GM10248 (cell line): ENCODE results near the gene MT1B.

ENCODE experiments used
- CTCF ChIA-PET: fragments of 300-600 bp; sonication (Branson Sonifier 250); formaldehyde crosslinking; extraction: SDS; loops from one replicate; lab custom pipeline; 2021; ENCODE audit warnings: antibody characterized with exemption; lab: Yijun Ruan, JAX
- POLR2A ChIA-PET: fragments of 350-650 bp; sonication (Branson Sonifier 250); formaldehyde crosslinking; extraction: SDS; loops from one replicate; lab custom pipeline; 2020; ENCODE audit warnings: antibody characterized with exemption; lab: Yijun Ruan, JAX
- DNase-seq: peaks from one replicate; pipeline ENCODE4 v3.0.0; 2012; ENCODE audit errors: extremely low spot score
- TF ChIP-seq, protein P1 (sequence below): IDR thresholded peaks from 2 replicates; pipeline ENCODE4 v1.5.1; 2012; ENCODE audit warnings: mild to moderate bottlenecking, low read depth; ENCODE audit errors: extremely low read depth, missing control alignments, control extremely low read depth

MT1B gene

DNA sequence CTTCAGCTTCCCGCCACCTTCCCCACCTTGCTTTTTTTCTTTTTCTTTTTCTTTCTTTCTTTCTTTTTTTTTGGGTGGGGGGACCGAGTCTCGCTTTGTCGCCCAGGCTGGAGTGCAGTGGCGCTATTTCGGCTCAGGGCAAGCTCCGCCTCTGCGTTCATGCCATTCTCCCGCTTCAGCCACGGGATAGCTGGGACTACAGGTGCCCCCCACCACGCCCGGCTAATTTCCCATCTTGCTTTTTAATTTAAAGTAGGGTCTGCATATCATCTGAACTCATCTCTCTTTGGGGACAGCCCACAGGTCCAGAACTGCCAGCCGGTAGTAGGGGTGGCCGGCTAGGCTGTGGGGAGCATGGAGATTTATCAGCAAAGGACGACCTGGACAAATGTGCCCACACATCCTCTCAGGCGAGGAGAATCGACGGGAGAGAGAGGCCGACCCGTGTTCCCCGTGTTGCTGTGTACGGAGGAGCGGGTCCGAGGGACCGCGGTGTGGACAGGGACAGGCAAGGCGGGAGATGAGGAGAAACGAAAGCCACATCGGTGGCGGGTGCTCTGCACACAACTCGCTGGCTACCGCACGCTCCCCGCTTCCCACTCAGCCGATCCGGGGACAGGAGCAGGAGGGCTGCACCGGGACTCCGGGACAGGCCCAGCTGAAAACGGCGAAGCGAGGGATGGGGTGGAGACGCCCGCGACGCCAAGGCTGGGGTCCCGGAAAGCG, 16.8 kb upstream of the MT1B start:
- ChIA-PET CTCF (no interaction called here), POLR2A (no interaction called here)
- TF ChIP-seq, protein P1, sequence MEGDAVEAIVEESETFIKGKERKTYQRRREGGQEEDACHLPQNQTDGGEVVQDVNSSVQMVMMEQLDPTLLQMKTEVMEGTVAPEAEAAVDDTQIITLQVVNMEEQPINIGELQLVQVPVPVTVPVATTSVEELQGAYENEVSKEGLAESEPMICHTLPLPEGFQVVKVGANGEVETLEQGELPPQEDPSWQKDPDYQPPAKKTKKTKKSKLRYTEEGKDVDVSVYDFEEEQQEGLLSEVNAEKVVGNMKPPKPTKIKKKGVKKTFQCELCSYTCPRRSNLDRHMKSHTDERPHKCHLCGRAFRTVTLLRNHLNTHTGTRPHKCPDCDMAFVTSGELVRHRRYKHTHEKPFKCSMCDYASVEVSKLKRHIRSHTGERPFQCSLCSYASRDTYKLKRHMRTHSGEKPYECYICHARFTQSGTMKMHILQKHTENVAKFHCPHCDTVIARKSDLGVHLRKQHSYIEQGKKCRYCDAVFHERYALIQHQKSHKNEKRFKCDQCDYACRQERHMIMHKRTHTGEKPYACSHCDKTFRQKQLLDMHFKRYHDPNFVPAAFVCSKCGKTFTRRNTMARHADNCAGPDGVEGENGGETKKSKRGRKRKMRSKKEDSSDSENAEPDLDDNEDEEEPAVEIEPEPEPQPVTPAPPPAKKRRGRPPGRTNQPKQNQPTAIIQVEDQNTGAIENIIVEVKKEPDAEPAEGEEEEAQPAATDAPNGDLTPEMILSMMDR: no peak
- DNase-seq: no peak

DNA sequence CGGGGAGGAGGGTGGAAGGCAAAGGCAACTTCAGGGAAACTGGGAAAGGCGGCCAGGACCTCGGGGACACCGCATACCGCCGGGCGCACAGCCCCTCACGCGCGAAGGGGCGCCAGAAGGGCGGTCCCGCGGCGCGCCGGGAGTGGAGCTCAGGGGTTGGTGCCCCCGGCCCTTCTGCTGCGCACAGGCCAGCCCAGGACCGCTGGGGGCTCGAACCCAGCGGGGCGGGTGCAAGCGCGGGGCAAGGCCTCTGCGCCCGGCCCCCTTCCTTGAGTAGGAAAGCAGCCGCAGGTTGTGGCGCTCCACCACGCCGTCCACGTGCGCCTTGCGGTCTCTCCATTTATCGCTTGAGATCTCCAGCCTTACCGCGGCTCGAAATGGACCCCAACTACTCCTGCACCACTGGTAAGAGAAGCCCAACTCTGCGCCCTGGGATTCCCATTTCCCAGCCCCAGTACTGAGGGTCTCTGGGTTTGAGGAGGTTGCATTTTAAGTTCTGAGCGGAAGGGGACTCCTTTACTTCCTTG, 16.2 kb upstream of the MT1B start:
- ChIA-PET CTCF (no interaction called here), POLR2A (no interaction called here)
- no peak for DNase-seq
- TF ChIP-seq, protein P1: no peak

DNA sequence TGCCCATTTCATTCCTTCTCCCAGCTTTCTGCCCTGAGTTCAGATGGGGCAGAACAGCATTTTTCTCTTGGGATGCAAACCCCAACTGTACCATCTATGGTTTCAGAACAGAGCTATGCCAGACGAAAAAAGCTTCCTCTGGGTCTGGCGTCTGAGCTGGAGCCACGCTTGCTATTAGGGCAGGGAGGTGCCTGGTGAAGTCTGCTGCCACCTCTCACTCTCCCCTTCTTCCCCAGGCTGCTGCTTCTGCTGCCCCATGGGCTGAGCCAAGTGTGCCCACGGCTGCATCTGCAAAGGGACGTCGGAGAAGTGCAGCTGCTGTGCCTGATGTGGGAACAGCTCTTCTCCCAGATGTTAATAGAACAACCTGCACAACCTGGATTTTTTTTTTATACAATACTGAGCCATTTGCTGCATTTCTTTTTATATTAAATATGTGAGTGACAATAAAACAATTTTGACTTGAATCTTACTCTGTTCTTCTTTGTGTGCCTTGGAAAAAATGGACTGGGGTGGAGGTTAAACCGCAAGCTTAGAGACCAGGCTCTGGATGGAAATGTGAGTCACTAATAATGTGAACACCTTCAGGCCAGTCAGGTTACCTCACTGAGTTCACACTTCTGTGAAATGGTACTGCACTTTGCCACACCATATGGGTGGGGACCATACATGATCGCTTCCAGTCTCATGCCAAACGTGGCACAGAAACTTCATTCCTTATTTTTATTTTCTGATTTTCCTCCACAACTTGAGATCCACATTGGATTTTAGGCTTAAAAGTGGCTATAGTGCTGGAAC, 14.9 kb upstream of the MT1B start:
- ChIA-PET POLR2A (no interaction called here), CTCF (no interaction called here)
- TF ChIP-seq, protein P1: no peak
- DNase-seq: no peak

DNA sequence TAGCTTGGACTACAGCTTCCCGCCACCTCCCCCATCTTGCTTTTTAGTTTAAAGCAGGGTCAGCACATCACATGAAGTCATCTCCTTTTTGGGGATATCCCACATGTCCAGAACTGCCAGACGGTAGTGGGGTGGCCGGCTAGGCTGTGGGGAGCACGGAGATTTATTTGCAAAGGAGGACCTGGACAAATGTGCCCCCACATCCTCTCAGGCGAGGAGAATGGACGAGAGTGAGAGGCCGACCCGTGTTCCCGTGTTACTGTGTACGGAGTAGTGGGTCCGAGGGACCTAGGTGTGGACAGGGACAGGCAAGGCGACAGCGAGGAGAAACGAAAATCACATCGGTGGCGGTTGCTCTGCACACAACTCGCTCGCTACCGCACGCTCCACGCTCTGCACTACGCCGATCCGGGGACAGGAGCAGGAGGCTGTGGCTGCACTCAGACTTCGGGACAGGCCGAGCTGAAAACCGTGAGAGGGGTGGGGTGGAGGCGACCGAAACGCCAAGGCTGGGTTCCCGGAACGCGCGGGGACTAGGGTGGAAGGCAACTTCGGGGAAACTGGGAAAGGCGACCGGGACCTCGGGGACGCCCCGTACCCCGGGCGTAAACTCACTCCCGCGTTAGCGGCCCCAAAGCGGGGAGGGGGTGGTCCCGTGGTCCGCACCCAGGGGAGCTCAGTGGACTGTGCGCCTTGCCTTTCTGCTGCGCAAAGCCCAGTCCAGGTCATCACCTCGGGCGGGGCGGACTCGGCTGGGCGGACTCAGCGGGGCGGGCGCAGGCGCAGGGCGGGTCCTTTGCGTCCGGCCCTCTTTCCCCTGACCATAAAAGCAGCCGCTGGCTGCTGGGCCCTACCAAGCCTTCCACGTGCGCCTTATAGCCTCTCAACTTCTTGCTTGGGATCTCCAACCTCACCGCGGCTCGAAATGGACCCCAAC, 13.6 kb upstream of the MT1B start, which contains the start of gene MT1A:
TSS of gene MT1A (plus strand) at position 853 of the 937 bp plus-strand sequence. CDS start at position 926, 73 bp downstream.
- ChIA-PET CTCF (no interaction called here), POLR2A (no interaction called here)
- no peak for DNase-seq
- TF ChIP-seq, protein P1: no peak

DNA sequence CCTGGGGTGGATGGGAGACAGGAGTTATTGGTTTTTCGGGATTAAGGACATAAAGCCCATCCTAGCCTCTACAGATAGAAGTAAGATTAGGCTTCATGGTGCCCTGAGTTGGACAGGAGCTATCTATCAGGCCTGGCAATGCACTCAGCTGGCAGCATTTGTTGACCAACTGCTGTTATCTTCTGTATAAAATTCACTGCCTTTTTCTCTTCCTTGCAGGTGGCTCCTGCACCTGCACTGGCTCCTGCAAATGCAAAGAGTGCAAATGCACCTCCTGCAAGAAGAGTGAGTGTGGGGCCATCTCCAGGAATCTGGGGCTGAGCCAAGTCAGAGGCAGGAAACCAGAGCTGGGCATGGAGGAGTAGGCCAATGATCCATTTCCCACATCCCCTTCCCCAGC, 12.6 kb upstream of the MT1B start:
- DNase-seq: no peak
- ChIA-PET POLR2A (interaction anchor here (0.6 kb wide), 1 partner anchor 63 kb away, joined by 3 read pairs; no protein-coding TSS in a partner anchor), CTCF (interaction anchor here (1.5 kb wide), 1 partner anchor 63 kb away, joined by 3 read pairs; no protein-coding TSS in a partner anchor)

More for the DNA sequence above, 12.6 kb upstream of the MT1B start:
- TF ChIP-seq, protein P1: no peak
